Measurements from ENCODE around the gene PRF1. TPM values are rescaled to one million over a fixed set of nuclear protein-coding genes. Genes with fewer than 3 reads are reported as not detected.

The PRF1 gene
- total and polyA plus RNA-seq, 4 donors: 1.3 to 6.1 (median 4.7) TPM

DNA sequence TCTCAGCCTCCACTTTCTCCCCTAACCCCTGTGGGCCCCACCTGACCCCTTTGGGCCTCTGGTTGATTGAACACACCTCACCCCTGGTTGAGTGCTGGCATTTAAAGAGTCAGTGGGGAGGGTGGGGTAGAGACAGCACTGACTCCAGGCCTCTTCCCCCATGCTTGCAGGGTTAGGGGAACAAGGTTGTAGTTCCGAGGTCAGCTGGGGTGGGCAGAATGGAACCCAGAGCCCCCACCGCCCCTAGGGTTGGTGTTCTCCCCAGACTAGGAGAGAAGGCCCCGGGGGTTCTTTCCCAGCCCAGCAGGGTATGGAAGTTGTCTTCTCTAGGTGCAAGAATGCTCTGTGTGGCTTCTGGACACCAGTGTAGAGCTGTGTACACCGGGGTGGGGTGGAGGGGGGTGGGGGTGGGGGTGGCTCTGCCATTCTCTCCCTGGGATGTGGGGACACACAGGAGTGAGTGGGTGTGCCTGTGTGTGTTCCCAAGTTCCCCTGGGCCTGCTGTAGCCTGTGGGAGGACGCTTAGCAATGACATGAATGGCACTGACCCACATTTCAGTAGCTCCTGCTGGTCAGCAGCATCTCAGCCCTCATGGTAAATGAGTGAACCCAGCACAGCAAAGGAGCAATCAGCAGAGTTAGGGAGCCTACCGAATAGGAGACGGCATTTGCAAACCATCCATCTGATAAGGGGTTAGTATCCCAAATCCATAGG lies 33.6 kb downstream of the PRF1 start:
- DNase-seq (peak; percentile 21 to 61), ATAC-seq (ENCODE audit: low FRiP score) (no peak)
- Histone ChIP-seq H3K36me3 (ENCODE audit: control insufficient read depth in 1 of 2, insufficient read depth in 2 of 2, low read length in 1 of 2) (no peaks in the 10 kb centered on the region), H3K4me3 (ENCODE audit: low read length in 2 of 2) (no peak overlapping the region), H3K27me3 (ENCODE audit: control insufficient read depth in 1 of 2, insufficient read depth in 2 of 2, low read length in 1 of 2) (no peaks in the 10 kb centered on the region), H3K4me1 (ENCODE audit: control insufficient read depth in 1 of 2, insufficient read depth in 2 of 2, low read length in 2 of 2) (no peaks in the 10 kb centered on the region), H3K27ac (ENCODE audit: low read depth in 1 of 2, low read length in 2 of 2) (no peak overlapping the region), H3K9me3 (ENCODE audit: control insufficient read depth, low read length) (no peaks in the 10 kb centered on the region)
- 90 to 91% methylated on average over 7 of the region's 7 CpGs for WGBS, 2 donors
- intact Hi-C loops (cut with DNase I): no loop called here

DNA sequence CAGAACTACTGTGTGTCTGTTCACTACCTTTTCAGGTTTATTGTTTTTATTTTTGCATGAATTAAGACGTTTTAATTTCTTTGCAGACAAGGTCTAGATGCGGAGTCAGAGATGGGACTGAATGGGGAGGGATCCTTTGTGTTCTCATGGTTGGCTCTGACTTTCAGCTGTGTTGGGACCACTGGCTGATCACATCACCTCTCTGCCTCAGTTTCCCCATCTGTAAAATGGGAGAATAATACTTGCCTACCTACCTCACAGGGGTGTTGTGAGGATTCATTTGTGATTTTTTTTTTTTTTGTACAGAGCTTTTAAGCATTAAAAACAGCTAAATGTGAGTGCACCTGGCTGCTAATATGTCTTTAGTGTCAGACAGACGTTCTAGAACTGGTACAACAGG lies 34.4 kb downstream of the PRF1 start:
- no peak overlapping the region for H3K4me3 ChIP-seq (ENCODE audit: low read length in 2 of 2)
- no peak overlapping the region for H3K27ac ChIP-seq (ENCODE audit: low read depth in 1 of 2, low read length in 2 of 2)
- no peaks in the 10 kb centered on the region for H3K27me3 ChIP-seq (ENCODE audit: control insufficient read depth in 1 of 2, insufficient read depth in 2 of 2, low read length in 1 of 2)
- H3K9me3 ChIP-seq (ENCODE audit: control insufficient read depth, low read length): no peaks in the 10 kb centered on the region
- ATAC-seq (ENCODE audit: low FRiP score) (no peak), DNase-seq (no peak)
- intact Hi-C loops (cut with DNase I): no loop called here
- H3K4me1 ChIP-seq (ENCODE audit: control insufficient read depth in 1 of 2, insufficient read depth in 2 of 2, low read length in 2 of 2): no peaks in the 10 kb centered on the region
- H3K36me3 ChIP-seq (ENCODE audit: control insufficient read depth in 1 of 2, insufficient read depth in 2 of 2, low read length in 1 of 2): no peaks in the 10 kb centered on the region
- WGBS, 2 donors: 94 to 95% methylated on average over 3 of the region's 3 CpGs

DNA sequence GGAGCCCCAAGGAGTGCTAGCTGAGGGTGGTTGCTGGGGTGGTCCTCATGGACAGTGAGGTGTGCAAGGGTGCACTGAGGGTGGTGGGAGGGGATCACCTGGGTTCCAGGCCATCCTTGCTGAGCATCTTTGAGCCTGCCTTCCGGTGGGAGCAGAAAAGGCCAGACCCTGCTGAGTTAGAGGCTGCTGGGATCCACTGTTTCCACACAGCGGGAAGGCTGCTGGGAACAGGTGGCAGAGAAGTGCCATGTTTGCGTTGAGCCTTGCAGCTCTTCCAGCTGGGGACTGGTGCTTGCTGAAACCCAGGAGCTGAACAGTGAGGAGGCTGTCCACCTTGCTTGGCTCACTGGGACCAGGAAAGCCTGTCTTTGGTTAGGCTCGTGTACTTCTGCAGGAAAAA lies 34.9 kb downstream of the PRF1 start:
- no peaks in the 10 kb centered on the region for H3K9me3 ChIP-seq (ENCODE audit: control insufficient read depth, low read length)
- intact Hi-C loops (cut with DNase I): no loop called here
- 86 to 89% methylated on average over 4 of the region's 4 CpGs for WGBS, 2 donors
- no peaks in the 10 kb centered on the region for H3K27me3 ChIP-seq (ENCODE audit: control insufficient read depth in 1 of 2, insufficient read depth in 2 of 2, low read length in 1 of 2)
- no peak overlapping the region for H3K27ac ChIP-seq (ENCODE audit: low read depth in 1 of 2, low read length in 2 of 2)
- ATAC-seq (ENCODE audit: low FRiP score) (no peak), DNase-seq (peak; percentile 23 to 57)
- H3K4me1 ChIP-seq (ENCODE audit: control insufficient read depth in 1 of 2, insufficient read depth in 2 of 2, low read length in 2 of 2): no peaks in the 10 kb centered on the region
- no peaks in the 10 kb centered on the region for H3K36me3 ChIP-seq (ENCODE audit: control insufficient read depth in 1 of 2, insufficient read depth in 2 of 2, low read length in 1 of 2)
- H3K4me3 ChIP-seq (ENCODE audit: low read length in 2 of 2): no peak overlapping the region

DNA sequence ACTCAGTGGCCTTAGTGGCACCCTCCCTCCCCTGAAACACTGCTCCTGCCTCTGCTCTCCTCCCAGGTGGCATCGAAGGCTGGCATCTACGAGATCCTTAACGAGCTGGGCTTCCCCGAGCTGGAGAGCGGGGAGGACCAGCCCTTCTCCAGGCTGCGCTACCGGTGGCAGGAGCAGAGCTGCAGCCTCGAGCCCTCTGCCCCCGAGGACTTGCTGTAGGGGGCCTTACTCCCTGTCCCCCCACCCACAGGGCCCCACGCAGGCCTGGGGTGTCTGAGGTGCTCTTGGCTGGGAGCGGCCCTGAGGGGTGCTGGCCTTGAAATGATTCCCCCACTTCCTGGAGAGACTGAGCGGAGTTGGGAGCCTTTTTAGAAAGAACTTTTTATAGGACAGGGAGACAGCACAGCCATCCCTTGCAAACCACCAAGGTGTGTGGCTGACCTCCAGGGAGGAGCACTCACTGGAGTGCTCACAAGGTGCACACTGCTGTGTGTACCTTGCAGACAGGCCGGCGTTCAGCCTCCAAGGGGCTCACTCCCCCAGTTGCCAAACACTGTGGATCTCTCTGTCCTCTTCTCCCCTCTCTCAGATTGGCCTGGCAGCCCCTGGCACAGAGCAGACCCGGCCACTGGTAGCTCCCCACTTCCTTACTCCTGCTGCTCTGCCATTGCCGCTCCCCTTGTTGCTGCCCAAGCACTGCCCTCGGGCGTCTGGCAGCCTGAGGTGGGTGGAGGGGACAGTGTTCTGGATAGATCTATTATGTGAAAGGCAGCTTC lies 35.8 kb downstream of the PRF1 start:
- ATAC-seq (ENCODE audit: low FRiP score): no peak

DNA sequence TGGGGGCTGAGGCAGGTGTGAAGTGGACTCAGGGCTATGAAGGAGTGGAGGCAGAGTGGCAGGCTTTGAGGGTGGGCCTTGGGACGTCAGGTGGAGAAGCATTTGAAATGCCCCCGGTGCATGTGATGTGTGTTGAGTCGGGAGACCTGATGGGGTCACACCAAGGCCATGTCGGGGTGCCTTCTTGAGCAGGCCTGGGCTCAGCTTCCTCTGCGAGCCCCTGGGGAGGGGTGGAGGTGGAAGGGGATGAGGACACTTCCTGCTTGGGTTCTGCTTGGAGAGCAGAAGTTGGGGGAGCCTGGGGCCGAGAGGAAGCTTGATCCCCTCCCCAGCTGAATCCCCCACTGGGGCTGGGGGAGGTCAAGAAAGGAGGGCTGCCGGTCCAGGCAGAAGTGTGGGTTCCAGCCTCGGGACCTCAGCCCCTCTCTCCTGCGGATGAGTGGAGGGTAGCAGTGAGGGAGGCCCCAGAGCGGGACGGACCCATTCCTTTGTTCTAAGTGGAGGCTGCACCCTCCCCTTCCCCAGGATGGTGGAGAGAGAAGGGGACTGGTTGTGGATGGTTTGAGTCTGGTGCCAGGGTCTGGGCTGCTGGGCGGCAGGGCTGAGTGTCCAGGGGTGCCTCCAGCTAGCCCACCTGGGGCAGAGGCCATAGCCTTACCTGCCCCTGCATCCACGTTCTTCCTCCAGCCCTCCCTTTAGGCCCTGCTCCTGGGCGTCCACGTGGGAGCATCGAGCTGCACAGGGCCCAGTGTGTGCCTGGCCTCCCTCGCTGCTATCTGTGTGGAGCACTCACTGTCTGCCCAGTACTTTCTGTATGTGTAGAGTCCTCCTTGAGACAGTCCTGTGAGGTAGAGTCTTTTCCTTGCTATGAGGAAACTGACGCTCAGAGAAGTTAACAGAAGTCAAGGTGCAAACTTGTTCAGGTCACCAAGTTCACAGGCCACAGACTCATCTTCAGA lies 36.7 kb downstream of the PRF1 start:
- WGBS, 2 donors: 86 to 89% methylated on average over 16 to 18 of the region's 18 CpGs
- H3K36me3 ChIP-seq (ENCODE audit: control insufficient read depth in 1 of 2, insufficient read depth in 2 of 2, low read length in 1 of 2): no peaks in the 10 kb centered on the region
- DNase-seq (peak; percentile 44 to 48), ATAC-seq (ENCODE audit: low FRiP score) (no peak)
- H3K4me1 ChIP-seq (ENCODE audit: control insufficient read depth in 1 of 2, insufficient read depth in 2 of 2, low read length in 2 of 2): no peaks in the 10 kb centered on the region
- H3K27ac ChIP-seq (ENCODE audit: low read depth in 1 of 2, low read length in 2 of 2): no peak overlapping the region
- intact Hi-C loops (cut with DNase I): no loop called here
- no peaks in the 10 kb centered on the region for H3K9me3 ChIP-seq (ENCODE audit: control insufficient read depth, low read length)
- no peaks in the 10 kb centered on the region for H3K27me3 ChIP-seq (ENCODE audit: control insufficient read depth in 1 of 2, insufficient read depth in 2 of 2, low read length in 1 of 2)
- no peak overlapping the region for H3K4me3 ChIP-seq (ENCODE audit: low read length in 2 of 2)

More for the DNA sequence above, 35.8 kb downstream of the PRF1 start:
- no peak overlapping the region for H3K27ac ChIP-seq (ENCODE audit: low read depth in 1 of 2, low read length in 2 of 2)
- H3K4me1 ChIP-seq (ENCODE audit: control insufficient read depth in 1 of 2, insufficient read depth in 2 of 2, low read length in 2 of 2): no peaks in the 10 kb centered on the region
- WGBS, 2 donors: 90 to 92% methylated on average over 18 of the region's 18 CpGs
- no peaks in the 10 kb centered on the region for H3K27me3 ChIP-seq (ENCODE audit: control insufficient read depth in 1 of 2, insufficient read depth in 2 of 2, low read length in 1 of 2)
- intact Hi-C loops (cut with DNase I): no loop called here
- peak; percentile 21 to 65 for DNase-seq
- H3K9me3 ChIP-seq (ENCODE audit: control insufficient read depth, low read length): no peaks in the 10 kb centered on the region
- H3K4me3 ChIP-seq (ENCODE audit: low read length in 2 of 2): no peak overlapping the region
- no peaks in the 10 kb centered on the region for H3K36me3 ChIP-seq (ENCODE audit: control insufficient read depth in 1 of 2, insufficient read depth in 2 of 2, low read length in 1 of 2)

DNA sequence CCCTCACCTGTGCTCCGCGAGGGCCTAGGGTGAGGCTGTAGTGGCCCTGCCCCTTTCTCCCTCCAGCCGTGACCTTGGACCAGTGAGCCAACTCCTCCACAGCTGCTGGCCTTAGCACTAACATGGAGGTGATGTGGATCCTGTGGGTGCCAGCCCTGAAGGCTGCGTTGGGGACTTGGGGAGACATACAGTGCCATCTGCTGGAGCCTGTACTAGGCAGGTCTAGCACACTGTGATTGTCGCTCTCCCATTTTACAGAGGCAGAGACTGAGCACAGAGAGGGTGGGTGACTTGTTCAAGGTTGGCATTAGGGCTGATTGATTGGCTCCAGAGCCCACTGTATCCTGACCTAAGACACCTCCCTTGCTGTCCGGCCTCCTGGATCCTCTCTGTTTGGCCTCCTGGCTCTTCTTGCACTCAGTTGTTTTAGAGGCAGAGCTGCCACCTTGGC lies 37.6 kb downstream of the PRF1 start:
- H3K4me3 ChIP-seq (ENCODE audit: low read length in 2 of 2): no peak overlapping the region
- H3K36me3 ChIP-seq (ENCODE audit: control insufficient read depth in 1 of 2, insufficient read depth in 2 of 2, low read length in 1 of 2): no peaks in the 10 kb centered on the region
- DNase-seq: peak in 1 of 2 donors; percentile 27
- no peaks in the 10 kb centered on the region for H3K4me1 ChIP-seq (ENCODE audit: control insufficient read depth in 1 of 2, insufficient read depth in 2 of 2, low read length in 2 of 2)
- no peaks in the 10 kb centered on the region for H3K27me3 ChIP-seq (ENCODE audit: control insufficient read depth in 1 of 2, insufficient read depth in 2 of 2, low read length in 1 of 2)
- ATAC-seq (ENCODE audit: low FRiP score): no peak
- H3K27ac ChIP-seq (ENCODE audit: low read depth in 1 of 2, low read length in 2 of 2): no peak overlapping the region
- intact Hi-C loops (cut with DNase I): no loop called here
- 91 to 94% methylated on average over 4 to 6 of the region's 6 CpGs for WGBS, 2 donors
- no peaks in the 10 kb centered on the region for H3K9me3 ChIP-seq (ENCODE audit: control insufficient read depth, low read length)

DNA sequence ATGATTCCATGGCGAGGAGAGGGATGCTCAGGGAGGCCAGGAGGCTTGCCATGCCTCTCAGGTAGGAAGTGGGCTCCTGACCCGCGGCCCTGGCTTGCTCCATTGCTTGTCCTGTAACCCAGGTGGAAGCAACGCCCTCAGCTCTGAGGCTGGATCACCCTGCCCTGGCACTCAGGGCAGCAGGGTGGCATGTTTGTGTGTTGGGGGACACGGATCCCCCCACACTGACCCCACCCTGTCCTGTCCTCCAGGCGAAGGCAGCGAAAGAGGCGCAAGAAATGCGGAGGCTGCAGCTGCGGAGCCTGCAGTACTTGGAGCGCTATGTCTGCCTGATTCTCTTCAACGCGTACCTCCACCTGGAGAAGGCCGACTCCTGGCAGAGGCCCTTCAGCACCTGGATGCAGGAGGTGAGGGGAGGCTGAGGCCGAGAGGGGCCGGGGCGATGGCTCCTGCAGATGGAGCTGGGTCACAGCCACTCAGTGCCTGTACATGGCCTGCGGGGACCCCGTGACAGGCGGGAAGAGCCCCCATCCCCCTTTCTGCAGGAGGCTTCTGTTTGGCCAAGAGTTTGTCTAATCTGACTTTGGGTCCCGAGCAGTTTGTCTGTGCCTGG lies 38.3 kb downstream of the PRF1 start:
- Histone ChIP-seq H3K36me3 (ENCODE audit: control insufficient read depth in 1 of 2, insufficient read depth in 2 of 2, low read length in 1 of 2) (no peaks in the 10 kb centered on the region), H3K27ac (ENCODE audit: low read depth in 1 of 2, low read length in 2 of 2) (no peak overlapping the region), H3K9me3 (ENCODE audit: control insufficient read depth, low read length) (no peaks in the 10 kb centered on the region), H3K4me3 (ENCODE audit: low read length in 2 of 2) (no peak overlapping the region), H3K4me1 (ENCODE audit: control insufficient read depth in 1 of 2, insufficient read depth in 2 of 2, low read length in 2 of 2) (no peaks in the 10 kb centered on the region), H3K27me3 (ENCODE audit: control insufficient read depth in 1 of 2, insufficient read depth in 2 of 2, low read length in 1 of 2) (no peaks in the 10 kb centered on the region)
- peak; percentile 39 to 62 for DNase-seq
- WGBS, 2 donors: 96% methylated on average over 21 of the region's 21 CpGs
- intact Hi-C loops (cut with DNase I): no loop called here
- no peak for ATAC-seq (ENCODE audit: low FRiP score)

DNA sequence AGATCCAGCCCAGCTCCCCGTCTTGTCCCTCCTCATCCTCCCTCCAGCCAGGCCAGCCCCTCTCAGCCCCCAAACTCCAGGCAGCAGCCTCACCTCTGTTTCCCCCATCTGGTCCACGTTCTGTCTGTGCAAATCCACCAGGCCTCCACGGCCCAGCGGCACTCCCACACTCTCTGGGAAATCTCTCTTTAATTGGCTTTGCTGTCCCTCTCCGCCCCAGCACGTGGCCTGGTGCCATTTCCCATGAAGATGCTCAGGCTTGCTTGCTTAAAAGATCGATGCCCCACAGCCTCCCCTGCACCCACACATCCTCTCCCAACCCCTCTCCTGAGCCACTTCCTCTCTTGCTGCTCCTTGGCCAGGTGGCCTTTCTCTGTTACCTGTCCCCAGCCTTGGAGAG lies 39.3 kb downstream of the PRF1 start:
- ATAC-seq (ENCODE audit: low FRiP score) (no peak), DNase-seq (peak; percentile 26 to 58)
- 89 to 90% methylated on average over 7 of the region's 7 CpGs for WGBS, 2 donors
- Histone ChIP-seq H3K4me1 (ENCODE audit: control insufficient read depth in 1 of 2, insufficient read depth in 2 of 2, low read length in 2 of 2) (no peaks in the 10 kb centered on the region), H3K9me3 (ENCODE audit: control insufficient read depth, low read length) (no peaks in the 10 kb centered on the region), H3K27me3 (ENCODE audit: control insufficient read depth in 1 of 2, insufficient read depth in 2 of 2, low read length in 1 of 2) (no peaks in the 10 kb centered on the region), H3K36me3 (ENCODE audit: control insufficient read depth in 1 of 2, insufficient read depth in 2 of 2, low read length in 1 of 2) (no peaks in the 10 kb centered on the region), H3K27ac (ENCODE audit: low read depth in 1 of 2, low read length in 2 of 2) (no peak overlapping the region), H3K4me3 (ENCODE audit: low read length in 2 of 2) (no peak overlapping the region)
- intact Hi-C loops (cut with DNase I): no loop called here
